Kidney (tissue), 14 donors: ENCODE measurements around the gene ENTPD1. TPM values are rescaled to one million over a fixed set of nuclear protein-coding genes. Genes with fewer than 3 reads are reported as not detected.

ENCODE experiments used
- DNase-seq, 5 donors: peaks; one replicate each; pipeline ENCODE4 v3.0.0-alpha.2; 2013 to 2020
- FAIRE-seq: peaks from 2 replicates; lab custom pipeline; 2012; peaks lifted over from hg19 to GRCh38; lab: Jason Lieb, UNC
- H3K27ac ChIP-seq, 2 donors: one replicate each; pipeline ENCODE4 v1.7.0; 2013; ENCODE audit warnings: low read depth in 2 of 2, low read length in 2 of 2, inconsistent platforms in 1 of 2
- H3K27me3 ChIP-seq: one replicate; pipeline ENCODE4 v1.7.1; 2013; ENCODE audit warnings: low read length, inconsistent platforms; ENCODE audit not compliant: control insufficient read depth, insufficient read depth
- H3K36me3 ChIP-seq, 3 donors: one replicate each; pipeline versions ENCODE4 v1.7.0 to v1.7.1; 2013; ENCODE audit warnings: low read length in 3 of 3, control low read depth in 1 of 3, inconsistent platforms in 1 of 3; ENCODE audit not compliant: insufficient read depth in 3 of 3, control insufficient read depth in 2 of 3
- H3K4me1 ChIP-seq, 3 donors: one replicate each; pipeline versions ENCODE4 v1.7.0 to v1.7.1; 2013; ENCODE audit warnings: low read length in 3 of 3, inconsistent platforms in 1 of 3, low read depth in 1 of 3; ENCODE audit not compliant: control insufficient read depth in 2 of 3, insufficient read depth in 2 of 3
- H3K4me3 ChIP-seq, 3 donors: one replicate each; pipeline versions ENCODE4 v1.7.0 to v1.8.1; 2013; ENCODE audit warnings: low read length in 3 of 3, control low read depth in 1 of 3, inconsistent platforms in 1 of 3
- H3K9ac ChIP-seq, 3 donors: one replicate each; pipeline versions ENCODE4 v1.7.0 to v1.7.1; 2013; ENCODE audit warnings: low read length in 3 of 3, control low read depth in 1 of 3, inconsistent platforms in 1 of 3
- H3K9me3 ChIP-seq, 3 donors: one replicate each; pipeline versions ENCODE4 v1.7.0 to v1.7.1; 2013; ENCODE audit warnings: low read length in 3 of 3, control low read depth in 1 of 3, inconsistent platforms in 1 of 3; ENCODE audit not compliant: control insufficient read depth in 2 of 3, insufficient read depth in 1 of 3
- CTCF ChIP-seq: IDR thresholded peaks from 3 replicates; pipeline ENCODE4 v1.5.1; 2012; ENCODE audit warnings: mild to moderate bottlenecking, moderate library complexity, borderline replicate concordance; ENCODE audit not compliant: insufficient read depth; ENCODE audit errors: extremely low read depth
- intact Hi-C: fragments of 100-400 bp; cut with DNase I; formaldehyde crosslinking; loops from one replicate; pipeline ENCODE4 v1.11.1; 2022
- polyA plus RNA-seq: library from polyadenylated mRNA; stranded (reverse); fragments of 350-450 nt; fragmentation: Illumina TruSeq; extraction: RNeasy Lipid Tissue Mini Kit (QIAGEN cat#74804); gene quantifications from one replicate; pipeline ENCODE4 v1.2.3, GENCODE V29; 2014; ENCODE audit warnings: low read depth, low replicate concordance; ENCODE audit not compliant: insufficient read depth
- total RNA-seq: library from RNA; stranded (reverse); fragmentation: NEBNext Ultra II Directional; extraction: Animal tissue kit (Norgen Biotek cat#: 25700); gene quantifications from one replicate; pipeline ENCODE4 v1.2.1, GENCODE V29; 2021
- donor health status: control.
- donor health status: control.
- donor health status: control.
- donor health status: control.
- donor health status: control.
- donor health status: DM: yes; HTN: yes; CAD: no.
- donor health status: Normal renal cell carcinoma (clear cell type).

Gene ENTPD1
- total and polyA plus RNA-seq, 2 donors from 2014 or later = 5.2 to 36.6 TPM

GRCh38 chr10:95813054-95813685 is 57.2 kb downstream of the ENTPD1 start:
- Histone ChIP-seq H3K9me3 (no peaks in the 10 kb centered on the region), H3K36me3 (no peaks in the 10 kb centered on the region), H3K9ac (no peak overlapping the region), H3K4me3 (no peak overlapping the region), H3K27me3 (no peaks in the 10 kb centered on the region), H3K4me1 (peaks cover 0 to 7% (median 5%) of the 10 kb centered on the region in 3 donors), H3K27ac (no peak overlapping the region)
- intact Hi-C loops = no loop called here
- DNase-seq (no peak), FAIRE-seq (no peak)
- no peak for TF ChIP-seq CTCF

GRCh38 chr10:95814011-95814727 is 58.2 kb downstream of the ENTPD1 start:
- DNase-seq (peak in 3 of 5 donors; percentile 15 to 78 (median 42)), FAIRE-seq (no peak)
- H3K27ac ChIP-seq = no peak overlapping the region
- no peaks in the 10 kb centered on the region for H3K36me3 ChIP-seq
- H3K4me3 ChIP-seq = no peak overlapping the region
- H3K9ac ChIP-seq = no peak overlapping the region
- no peaks in the 10 kb centered on the region for H3K27me3 ChIP-seq
- TF ChIP-seq CTCF = no peak
- H3K4me1 ChIP-seq = peaks cover 0 to 7% (median 5%) of the 10 kb centered on the region in 3 donors
- intact Hi-C loops = no loop called here
- no peaks in the 10 kb centered on the region for H3K9me3 ChIP-seq

GRCh38 chr10:95815133-95815532 is 59.2 kb downstream of the ENTPD1 start:
- Histone ChIP-seq H3K4me3 (no peak overlapping the region), H3K9me3 (no peaks in the 10 kb centered on the region), H3K27ac (no peak overlapping the region), H3K4me1 (peaks cover 0 to 7% (median 7%) of the 10 kb centered on the region in 3 donors), H3K27me3 (no peaks in the 10 kb centered on the region), H3K9ac (no peak overlapping the region), H3K36me3 (no peaks in the 10 kb centered on the region)
- no peak for FAIRE-seq
- intact Hi-C loops = no loop called here
- DNase-seq = no peak
- TF ChIP-seq CTCF = no peak
